ENCODE results near the gene DCLK1.

- TF ChIP-seq EZH2 (IDR thresholded peaks at IDR 0.05; ENCODE audit: low read length, missing control alignments): no peak
- TF ChIP-seq CTCF (conservative IDR thresholded peaks at IDR 0.05 in 1 of 2, IDR thresholded peaks at IDR 0.05 in 1 of 2; ENCODE audit: low read depth in 1 of 2, low read length in 2 of 2): no peak
Observed at GRCh38 chr13:36074659-36075058, 56.5 kb downstream of the DCLK1 start.
